GM12892 (cell line): ENCODE measurements around the gene POLA1.

ENCODE experiments used
- DNase-seq: peaks from one replicate; pipeline ENCODE4 v3.0.0; 2011; ENCODE audit not compliant: insufficient read length
- FAIRE-seq: peaks from 2 replicates; lab custom pipeline; 2011; peaks lifted over from hg19 to GRCh38; lab: Jason Lieb, UNC
- POLR2A ChIP-seq: IDR thresholded peaks from 2 replicates; pipeline ENCODE4 v1.6.1; 2011; ENCODE audit warnings: low read depth, low read length, control low read depth
- POLR2AphosphoS5 ChIP-seq: IDR thresholded peaks from 2 replicates; pipeline ENCODE4 v1.6.1; 2011; ENCODE audit warnings: low read depth, low read length, control low read depth
- TAF1 ChIP-seq: IDR thresholded peaks from 2 replicates; pipeline ENCODE4 v1.6.1; 2011; ENCODE audit warnings: low read depth, mild to moderate bottlenecking, control low read depth, low read length, borderline replicate concordance

POLA1 gene

GRCh38 chrX:24833695-24834094 is 140.0 kb downstream of the POLA1 start:
- no peak for DNase-seq
- TF ChIP-seq POLR2AphosphoS5, result no peak
- no peak for TF ChIP-seq POLR2A
- no peak for TF ChIP-seq TAF1
- FAIRE-seq, result no peak

- FAIRE-seq (no peak), DNase-seq (no peak)
- no peak for TF ChIP-seq TAF1
- TF ChIP-seq POLR2A, result no peak
- no peak for TF ChIP-seq POLR2AphosphoS5
These were observed 144.2 kb downstream of the POLA1 start for GRCh38 chrX:24837966-24838365.

DNA sequence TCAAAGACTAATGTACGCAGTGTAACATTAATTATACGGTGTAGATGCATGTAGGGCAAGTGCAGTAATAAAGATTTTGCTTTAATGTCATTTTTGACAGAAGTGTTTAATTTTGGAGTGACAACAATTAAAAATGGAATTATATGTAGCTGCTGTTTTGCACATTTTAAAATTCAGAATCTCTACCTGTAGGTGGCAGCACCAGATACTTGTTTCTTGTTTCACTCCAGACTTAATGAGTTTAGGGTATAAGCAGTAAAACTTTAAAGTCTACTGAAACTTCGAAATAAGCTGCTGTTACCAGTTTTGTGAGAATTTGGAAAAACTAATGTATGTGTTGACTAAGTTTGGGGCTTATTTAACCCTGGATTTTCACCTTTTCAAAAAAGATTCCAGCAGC is 144.9 kb downstream of the POLA1 start:
- TF ChIP-seq POLR2AphosphoS5, result no peak
- no peak for TF ChIP-seq POLR2A
- TF ChIP-seq TAF1, result no peak
- FAIRE-seq (peak; percentile 84), DNase-seq (no peak)

GRCh38 chrX:24839331-24839730 is 145.6 kb downstream of the POLA1 start:
- TF ChIP-seq POLR2A (no peak), POLR2AphosphoS5 (no peak), TAF1 (no peak)
- DNase-seq (no peak), FAIRE-seq (no peak)

DNA sequence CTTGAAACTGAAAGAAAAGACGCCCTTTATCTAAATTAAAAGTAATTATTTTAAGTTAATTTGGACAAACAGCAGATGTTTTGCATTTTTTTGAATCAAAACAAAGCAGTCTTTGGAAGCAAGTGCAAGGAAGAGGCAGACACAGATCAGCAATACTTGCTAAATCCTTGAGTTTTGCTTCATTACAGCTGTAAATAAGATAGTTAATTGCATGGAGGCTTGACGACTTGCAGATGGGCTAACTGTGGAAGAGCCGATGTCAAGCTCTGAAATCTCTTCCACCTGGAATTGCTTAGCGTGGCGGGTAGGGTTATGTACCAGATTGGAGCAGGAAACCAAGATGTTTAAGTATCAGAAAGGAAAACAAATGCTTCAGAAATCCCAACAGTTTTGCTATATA is 148.8 kb downstream of the POLA1 start:
- no peak for TF ChIP-seq POLR2AphosphoS5
- no peak for TF ChIP-seq POLR2A
- no peak for TF ChIP-seq TAF1
- DNase-seq (no peak), FAIRE-seq (no peak)

DNA sequence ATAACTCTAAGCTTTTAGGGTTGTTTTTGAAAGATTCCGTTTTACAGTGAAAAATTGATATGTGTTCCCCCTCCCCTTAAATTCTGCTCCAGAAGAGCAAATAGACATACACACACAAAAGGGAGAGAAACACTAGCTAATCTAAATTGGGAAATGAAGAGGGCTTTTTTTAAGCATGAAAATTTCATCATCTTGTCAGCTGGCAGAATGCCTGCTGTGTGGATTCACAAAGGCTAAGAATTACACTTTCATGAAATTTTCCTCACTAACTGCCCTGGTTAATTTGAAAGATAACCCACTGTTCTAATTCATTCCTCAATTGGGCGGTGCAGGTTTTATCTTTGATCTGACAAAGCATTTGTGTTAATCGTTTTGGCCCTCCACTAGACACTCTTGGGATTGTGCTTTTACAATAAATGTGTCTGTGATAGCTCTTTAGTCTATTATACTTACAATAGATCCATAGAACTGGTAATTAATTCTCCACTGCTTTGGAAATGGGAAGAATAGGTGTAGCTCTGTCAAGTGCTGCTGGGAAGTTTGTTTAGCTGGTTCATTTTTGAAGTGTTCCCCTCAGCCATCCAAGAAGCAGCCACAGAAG is 152.9 kb downstream of the POLA1 start:
- no peak for DNase-seq
- FAIRE-seq, result no peak
- TF ChIP-seq POLR2A (no peak), POLR2AphosphoS5 (no peak), TAF1 (no peak)

DNA sequence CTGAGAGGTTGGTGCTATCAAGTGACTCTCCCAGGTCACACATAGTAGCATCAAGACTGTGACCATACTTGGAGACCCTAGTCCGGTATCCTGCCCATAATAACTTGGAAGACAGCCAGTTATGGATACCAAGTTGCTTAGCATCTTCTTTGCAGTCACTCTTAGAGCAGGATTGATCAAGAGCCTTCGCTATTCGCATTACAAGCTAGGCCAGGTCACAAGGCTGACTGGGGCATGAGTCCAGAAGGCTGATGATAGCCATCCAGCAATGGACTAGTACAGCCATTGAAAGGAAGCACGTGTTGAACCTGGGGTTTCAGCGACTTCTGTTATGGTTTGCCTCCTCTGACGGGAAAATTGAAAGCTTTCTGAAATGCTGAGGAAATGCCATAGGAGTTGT is 157.6 kb downstream of the POLA1 start:
- no peak for TF ChIP-seq POLR2AphosphoS5
- no peak for TF ChIP-seq TAF1
- no peak for TF ChIP-seq POLR2A
- DNase-seq, result no peak
- FAIRE-seq, result no peak

DNA sequence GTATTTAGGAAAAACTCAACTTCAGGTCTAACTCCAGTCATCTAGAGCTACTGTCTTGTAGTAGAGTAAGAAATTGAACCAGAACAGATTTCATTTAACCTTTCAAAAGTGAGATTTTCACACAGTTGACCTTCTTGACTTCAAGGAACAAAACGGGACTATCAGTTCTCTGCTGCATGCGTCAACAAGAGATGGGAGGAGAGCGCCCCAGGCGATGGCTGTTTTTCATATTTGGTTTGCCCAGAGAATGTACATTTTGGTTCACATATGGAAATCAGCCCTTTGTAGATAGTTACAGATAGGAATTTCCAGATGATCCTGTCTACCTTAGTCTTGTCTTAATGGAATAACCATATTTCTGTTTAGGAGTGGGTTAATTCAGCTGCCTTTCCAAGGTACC is 158.1 kb downstream of the POLA1 start:
- FAIRE-seq (no peak), DNase-seq (no peak)
- TF ChIP-seq TAF1 (no peak), POLR2A (no peak), POLR2AphosphoS5 (no peak)

DNA sequence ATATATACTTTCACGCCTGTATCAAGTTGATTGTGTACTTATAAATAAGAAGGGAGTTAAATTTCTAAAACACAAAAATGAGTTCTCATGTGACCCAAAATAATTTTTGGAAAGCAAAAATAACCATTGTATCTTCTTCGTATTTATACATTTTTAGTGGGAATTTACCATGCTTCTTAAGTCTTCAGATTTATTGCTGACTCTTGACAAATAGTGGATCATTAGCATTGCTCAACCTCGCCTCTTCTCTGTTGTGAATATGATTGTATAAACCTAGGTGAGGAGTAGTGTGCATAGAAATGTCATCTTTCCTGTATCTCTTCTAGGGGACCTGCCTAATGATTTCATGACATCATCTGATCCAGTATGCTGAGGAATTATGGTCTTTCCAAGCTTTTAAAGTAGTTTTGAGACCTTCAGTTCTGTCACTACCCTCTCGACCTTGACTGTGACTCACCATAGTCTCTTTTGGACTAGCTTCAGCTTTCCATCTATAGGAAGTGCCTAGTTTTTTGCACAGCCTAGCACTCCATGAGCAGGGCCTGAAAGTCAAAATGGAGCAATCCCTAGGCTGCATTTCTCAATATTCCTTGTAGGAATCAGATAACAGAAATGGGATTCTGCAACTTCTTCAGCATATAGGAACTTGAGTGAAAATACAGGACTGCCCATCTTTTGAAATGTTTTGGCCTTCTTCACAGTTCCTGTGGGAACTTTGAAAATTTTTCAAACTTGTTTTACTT is 164.5 kb downstream of the POLA1 start:
- no peak for DNase-seq
- FAIRE-seq, result no peak
- TF ChIP-seq POLR2AphosphoS5 (no peak), TAF1 (no peak), POLR2A (no peak)

GRCh38 chrX:24859211-24859841 is 165.6 kb downstream of the POLA1 start:
- DNase-seq (no peak), FAIRE-seq (no peak)
- TF ChIP-seq POLR2AphosphoS5 (no peak), TAF1 (no peak), POLR2A (no peak)

- DNase-seq, result no peak
- no peak for FAIRE-seq
- TF ChIP-seq TAF1 (no peak), POLR2AphosphoS5 (no peak), POLR2A (no peak)
These were observed 166.4 kb downstream of the POLA1 start for GRCh38 chrX:24860140-24860539.
